ENCODE data around the gene TUBB.

GRCh38 chr6:30683980-30684338 is 36.2 kb upstream of the TUBB start:
- TF ChIP-seq ZNF282 (CRISPR knock-in tag; IDR thresholded peaks at IDR 0.05) (no peak), ZNF830 (CRISPR knock-in tag; IDR thresholded peaks at IDR 0.05) (no peak), CUX1 (CRISPR knock-in tag; IDR thresholded peaks at IDR 0.05) (no peak), GTF2F1 (IDR thresholded peaks at IDR 0.05; ENCODE audit: low read depth, low read length) (no peak), POU5F1 (IDR thresholded peaks at IDR 0.05; ENCODE audit: borderline replicate concordance, low read depth, low read length, partially characterized antibody) (no peak), TARDBP (IDR thresholded peaks at IDR 0.05) (no peak), BRF1 (IDR thresholded peaks at IDR 0.05; ENCODE audit: borderline replicate concordance, extremely low read depth, insufficient read length) (no peak), ZBTB33 (CRISPR knock-in tag; IDR thresholded peaks at IDR 0.05) (no peak)

All from K562 (cell line).